ENCODE measurements around the gene HDAC9.
A peak's percentile ranks its signal among the peaks of the same experiment; 100 is the strongest.
"Not testable (repeated sequence)": the region's sequence is repeated elsewhere in the genome, so short reads cannot be mapped to it uniquely, and the experiment has no call there.

Gene HDAC9

GRCh38 chr7:19023477-19023876, 527.9 kb downstream of the HDAC9 start:
- TF ChIP-seq CTCF (IDR thresholded peaks at IDR 0.05; ENCODE audit: control insufficient read depth, insufficient read depth, low read depth, low read length, missing control alignments), result no peak
- DNase-seq (ENCODE audit: low read depth), result no peak
- no peak overlapping the region for H3K4me3 ChIP-seq (ENCODE audit: control insufficient read depth, low read depth, low read length)

GRCh38 chr7:19024261-19024660, 528.7 kb downstream of the HDAC9 start:
- no peak overlapping the region for H3K4me3 ChIP-seq (ENCODE audit: control insufficient read depth, low read depth, low read length)
- TF ChIP-seq CTCF (IDR thresholded peaks at IDR 0.05; ENCODE audit: control insufficient read depth, insufficient read depth, low read depth, low read length, missing control alignments), result no peak
- peak; percentile 80 for DNase-seq (ENCODE audit: low read depth)

- no peak for TF ChIP-seq CTCF (IDR thresholded peaks at IDR 0.05; ENCODE audit: control insufficient read depth, insufficient read depth, low read depth, low read length, missing control alignments)
- H3K4me3 ChIP-seq (ENCODE audit: control insufficient read depth, low read depth, low read length), result no peak overlapping the region
- DNase-seq (ENCODE audit: low read depth), result no peak
Measured at GRCh38 chr7:19026888-19027287, 531.3 kb downstream of the HDAC9 start.

- TF ChIP-seq CTCF (IDR thresholded peaks at IDR 0.05; ENCODE audit: control insufficient read depth, insufficient read depth, low read depth, low read length, missing control alignments), result no peak
- DNase-seq (ENCODE audit: low read depth), result peak; percentile 70
- H3K4me3 ChIP-seq (ENCODE audit: control insufficient read depth, low read depth, low read length), result no peak overlapping the region
Measured at GRCh38 chr7:19030281-19030680, 534.7 kb downstream of the HDAC9 start.

DNA sequence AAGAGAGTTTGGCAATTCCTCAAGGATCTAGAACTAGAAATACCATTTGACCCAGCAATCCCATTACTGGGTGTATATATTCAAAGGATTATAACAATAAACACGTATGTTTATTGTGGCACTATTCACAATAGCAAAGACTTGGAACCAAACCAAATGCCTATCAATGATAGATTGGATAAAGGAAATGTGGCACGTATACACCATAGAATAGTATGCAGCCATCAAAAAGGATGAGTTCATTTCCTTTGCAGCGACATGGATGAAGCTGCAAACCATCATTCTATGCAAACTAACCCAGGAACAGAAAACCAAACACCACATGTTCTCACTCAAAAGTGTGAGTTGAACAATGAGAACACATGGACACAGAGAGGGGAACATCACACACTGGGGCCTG, 537.4 kb downstream of the HDAC9 start:
- H3K4me3 ChIP-seq (ENCODE audit: control insufficient read depth, low read depth, low read length); DNase-seq (ENCODE audit: low read depth): not testable (repeated sequence)

DNA sequence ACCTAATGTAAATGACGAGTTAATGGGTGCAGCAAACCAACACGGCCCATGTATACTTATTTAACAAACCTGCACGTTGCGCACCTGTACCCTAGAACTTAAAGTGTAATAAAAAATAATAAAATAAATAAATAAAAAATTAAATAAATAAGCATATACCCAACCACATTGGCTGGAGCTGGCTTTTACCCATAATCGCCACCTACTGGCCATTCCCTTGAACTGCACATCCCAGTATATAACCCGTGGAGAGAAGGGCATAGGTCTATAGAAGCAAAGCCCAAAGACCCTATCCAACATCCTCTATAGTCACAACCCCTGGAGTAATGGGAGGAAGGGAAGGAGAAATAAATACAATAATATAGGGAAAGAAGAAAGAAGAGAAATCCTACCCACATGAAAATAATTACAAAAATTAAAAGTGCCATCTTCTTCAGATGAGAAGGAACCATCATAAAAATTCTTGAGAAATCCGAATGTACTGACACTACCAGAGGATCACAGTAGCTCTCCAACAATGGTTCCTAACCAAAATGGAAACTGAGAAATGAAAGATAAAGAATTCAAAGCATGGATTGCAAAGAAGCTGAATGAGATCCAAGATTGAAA, 556.3 kb downstream of the HDAC9 start:
- H3K4me3 ChIP-seq (ENCODE audit: control insufficient read depth, low read depth, low read length), result no peak overlapping the region
- DNase-seq (ENCODE audit: low read depth), result no peak
- peak; percentile 79 for TF ChIP-seq CTCF (IDR thresholded peaks at IDR 0.05; ENCODE audit: control insufficient read depth, insufficient read depth, low read depth, low read length, missing control alignments)
